NOMO-1 treated with dmso at 0.1 percent for 144 hours (cell line): ENCODE results near the gene U2AF1L4.

ENCODE experiments used
- DNase-seq: peaks from one replicate; lab custom pipeline; 2025; ENCODE audit not compliant: unreplicated experiment; lab: John Stamatoyannopoulos, UW

U2AF1L4 gene

GRCh38 chr19:35714601-35715354 is 30.4 kb downstream of the U2AF1L4 start:
- no peak for DNase-seq

GRCh38 chr19:35713904-35714495 is 31.2 kb downstream of the U2AF1L4 start:
- no peak for DNase-seq

- no peak for DNase-seq
Measured at GRCh38 chr19:35713506-35713850, 31.7 kb downstream of the U2AF1L4 start.

- DNase-seq: no peak
Measured at GRCh38 chr19:35712567-35713505, 32.4 kb downstream of the U2AF1L4 start.

GRCh38 chr19:35710784-35711723 is 34.2 kb downstream of the U2AF1L4 start:
- no peak for DNase-seq

- no peak for DNase-seq
Measured at GRCh38 chr19:35708391-35708790, 36.8 kb downstream of the U2AF1L4 start.

GRCh38 chr19:35704218-35704617 is 41.0 kb downstream of the U2AF1L4 start, which contains the start of gene ZBTB32:
TSS of gene ZBTB32 (plus strand) at chr19:35704558. CDS start at chr19:35714627, 10,069 bp downstream.
- DNase-seq: no peak

GRCh38 chr19:35703343-35703742 is 41.9 kb downstream of the U2AF1L4 start:
- DNase-seq: no peak

GRCh38 chr19:35702223-35703012 is 42.8 kb downstream of the U2AF1L4 start:
- DNase-seq: peak; percentile 92

- no peak for DNase-seq
Measured at GRCh38 chr19:35696835-35697234, 48.4 kb downstream of the U2AF1L4 start.

- DNase-seq: no peak
Measured at GRCh38 chr19:35695895-35696422, 49.3 kb downstream of the U2AF1L4 start.

GRCh38 chr19:35693835-35694599 is 51.2 kb downstream of the U2AF1L4 start:
- peak; percentile 73 for DNase-seq

GRCh38 chr19:35693422-35693821 is 51.8 kb downstream of the U2AF1L4 start:
- no peak for DNase-seq
